Kidney epithelial cell (primary cell): ENCODE data around the gene CDH22. TPM values are rescaled to one million over a fixed set of nuclear protein-coding genes. Genes with fewer than 3 reads are reported as not detected.

Experiments used
- DNase-seq: peaks from one replicate; pipeline ENCODE4 v3.0.0-alpha.2; 2010; ENCODE audit warnings: low read depth
- H3K27me3 ChIP-seq: 2 replicates; pipeline ENCODE4 v1.6.0; 2011; ENCODE audit warnings: low read length; ENCODE audit not compliant: control insufficient read depth, insufficient read depth
- H3K36me3 ChIP-seq: 2 replicates; pipeline ENCODE4 v1.5.1; 2011; ENCODE audit warnings: low read length; ENCODE audit not compliant: control insufficient read depth, insufficient read depth
- H3K4me3 ChIP-seq: 2 replicates; pipeline ENCODE4 v1.5.1; 2011; ENCODE audit warnings: low read depth, mild to moderate bottlenecking, control low read depth, low read length
- CTCF ChIP-seq: IDR thresholded peaks from 2 replicates; pipeline ENCODE4 v1.5.1; 2011; ENCODE audit warnings: mild to moderate bottlenecking, moderate library complexity, low read length, control low read depth, inconsistent platforms; ENCODE audit not compliant: insufficient read depth, poor library complexity, severe bottlenecking
- total RNA-seq: library from RNA; depleted of rRNA; stranded (reverse); fragments of >200 nt; gene quantifications from 2 replicates; pipeline ENCODE4 v1.2.3, GENCODE V29; 2015

CDH22 gene
- total RNA-seq, 1 donor from 2014 or later = not detected

DNA sequence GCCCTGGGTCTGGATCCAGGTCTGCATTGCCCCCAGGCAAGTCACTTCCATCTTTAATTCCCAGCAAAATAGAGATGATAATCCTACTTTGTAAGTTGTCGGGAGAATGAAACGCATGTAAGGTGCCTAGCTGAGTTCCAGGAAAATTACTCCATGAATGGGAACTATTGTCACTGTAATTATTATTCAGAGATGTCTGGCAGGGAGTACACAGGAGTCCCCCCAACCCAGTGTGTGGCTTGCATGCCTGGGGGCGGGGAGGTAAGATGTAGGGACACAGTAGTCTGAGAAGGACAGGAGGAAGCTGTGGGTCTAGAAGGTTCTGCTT is 104.8 kb downstream of the CDH22 start:
- Histone ChIP-seq H3K4me3 (no peak overlapping the region), H3K36me3 (no peaks in the 10 kb centered on the region), H3K27me3 (peaks cover 42% of the 10 kb centered on the region)
- DNase-seq = no peak
- TF ChIP-seq CTCF = no peak

DNA sequence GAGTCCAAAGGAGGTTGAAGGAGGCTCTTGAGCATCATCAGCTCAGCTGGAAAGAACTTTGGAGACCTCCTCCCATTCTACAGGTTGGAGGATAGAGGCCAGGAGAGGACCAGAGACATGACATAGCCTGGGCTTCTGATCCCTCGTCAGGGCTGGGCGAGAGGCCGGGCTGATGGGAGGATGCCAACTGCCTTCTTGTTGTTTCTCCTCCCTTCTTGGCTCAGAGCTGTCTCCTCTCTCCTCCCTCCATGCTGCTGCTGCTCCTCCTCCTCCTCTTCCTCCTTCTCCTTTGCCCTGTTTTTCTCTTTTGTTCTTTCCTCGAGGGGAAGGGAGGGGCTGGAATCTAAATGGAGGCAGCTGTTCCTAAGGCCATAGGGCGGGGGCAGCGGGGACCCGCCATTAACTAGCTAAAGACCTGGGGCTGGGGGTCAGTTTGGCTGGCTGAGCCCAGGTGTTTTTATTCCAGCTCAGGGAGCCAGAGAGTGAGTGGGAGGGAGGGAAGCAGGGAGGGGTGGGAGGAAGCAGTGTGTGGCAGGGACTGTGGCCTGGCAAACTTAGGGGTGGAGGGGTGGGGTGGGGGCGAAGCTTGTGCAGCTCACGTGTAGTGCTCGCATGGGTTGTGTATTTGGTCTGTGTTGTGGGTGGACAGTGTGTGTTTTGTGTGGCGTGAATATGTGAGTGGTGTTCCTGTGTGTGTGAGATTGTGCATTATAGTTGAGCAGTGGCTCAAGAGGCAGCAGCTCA is 105.4 kb downstream of the CDH22 start:
- no peak for TF ChIP-seq CTCF
- Histone ChIP-seq H3K36me3 (no peaks in the 10 kb centered on the region), H3K4me3 (no peak overlapping the region), H3K27me3 (peaks cover 47% of the 10 kb centered on the region)
- no peak for DNase-seq

DNA sequence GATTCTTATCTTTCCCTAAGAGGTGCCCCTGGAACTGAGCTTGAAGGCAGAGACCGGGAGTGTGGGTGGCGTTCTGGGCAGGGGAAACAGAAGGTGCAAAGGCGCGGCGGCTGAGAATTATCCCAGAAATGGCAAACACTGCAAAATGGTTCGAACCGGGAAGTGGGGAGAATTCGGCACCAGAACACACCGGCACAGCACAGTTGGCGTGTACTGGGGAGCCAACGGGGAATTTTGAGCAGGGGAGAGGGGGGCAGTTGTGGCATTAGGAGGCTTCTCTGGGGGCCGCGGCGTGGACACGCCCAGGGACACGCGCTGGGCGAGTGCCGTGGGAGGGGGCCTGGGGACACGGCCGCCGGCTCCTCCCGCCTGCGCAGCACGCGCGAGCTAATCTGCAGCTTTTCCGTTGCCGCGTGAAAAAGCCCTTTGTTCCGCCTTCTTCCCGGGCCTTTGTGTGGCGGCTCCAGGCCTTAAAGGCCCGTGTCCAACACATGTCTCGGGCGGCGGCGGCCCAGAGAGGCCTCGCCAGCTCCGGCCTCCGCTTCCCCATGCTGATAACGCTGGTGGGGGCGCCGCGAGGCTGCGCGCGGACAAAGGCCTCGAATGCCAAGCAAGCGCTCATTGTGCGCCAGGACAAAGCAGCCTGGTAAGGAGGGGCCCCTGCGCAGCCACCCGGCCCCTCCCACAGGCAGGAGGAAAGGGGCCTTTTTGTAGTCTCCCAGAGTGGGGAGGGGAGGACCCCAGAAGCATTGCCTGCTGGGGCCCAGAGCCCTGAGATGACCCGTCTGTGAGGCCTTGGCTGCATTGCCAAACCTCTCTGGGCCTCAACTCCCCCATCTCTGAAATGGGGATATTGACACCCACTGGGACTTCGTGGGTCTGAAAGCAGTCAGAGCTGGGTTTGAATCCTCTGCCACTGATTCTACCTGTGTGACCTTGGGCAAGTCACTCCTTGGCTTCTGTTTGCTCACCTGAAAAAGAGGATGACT is 107.4 kb downstream of the CDH22 start:
- peaks cover 50% of the 10 kb centered on the region for H3K27me3 ChIP-seq
- TF ChIP-seq CTCF = no peak
- H3K36me3 ChIP-seq = no peaks in the 10 kb centered on the region
- no peak overlapping the region for H3K4me3 ChIP-seq
- DNase-seq = no peak

DNA sequence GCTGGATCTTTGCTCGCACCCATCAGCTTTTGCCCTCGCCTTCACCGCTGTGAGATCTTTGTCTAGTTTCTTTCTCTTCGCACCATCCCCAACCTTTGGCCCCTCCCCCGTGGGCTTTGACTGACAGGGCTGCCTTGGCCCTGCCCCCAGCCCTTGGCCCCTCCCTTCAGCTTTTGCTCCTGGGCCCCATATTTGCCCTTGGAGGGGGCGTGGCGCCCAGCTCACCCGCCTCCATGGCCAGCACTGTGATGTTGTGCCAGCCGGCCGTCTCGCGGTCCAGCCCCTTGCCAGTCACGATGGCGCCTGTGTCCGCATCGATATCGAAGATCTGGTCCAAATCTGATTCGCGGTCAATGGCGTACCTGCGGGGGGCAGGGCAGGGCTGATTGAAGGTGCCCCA is 109.1 kb downstream of the CDH22 start:
- peaks cover 43% of the 10 kb centered on the region for H3K27me3 ChIP-seq
- no peak for DNase-seq
- no peak overlapping the region for H3K4me3 ChIP-seq
- TF ChIP-seq CTCF = no peak
- H3K36me3 ChIP-seq = no peaks in the 10 kb centered on the region

- no peak for TF ChIP-seq CTCF
- H3K27me3 ChIP-seq = peaks cover 33% of the 10 kb centered on the region
- no peak overlapping the region for H3K4me3 ChIP-seq
- no peaks in the 10 kb centered on the region for H3K36me3 ChIP-seq
- DNase-seq = no peak
Measured at GRCh38 chr20:46196990-46197389, 111.3 kb downstream of the CDH22 start.
